ENCODE results near the gene LIFR. TPM values are rescaled to one million over a fixed set of nuclear protein-coding genes. Genes with fewer than 3 reads are reported as not detected.

Gene LIFR
- total and polyA plus RNA-seq, 3 donors from 2014 or later, result 19.7 to 63.9 (median 49.9) TPM

DNA sequence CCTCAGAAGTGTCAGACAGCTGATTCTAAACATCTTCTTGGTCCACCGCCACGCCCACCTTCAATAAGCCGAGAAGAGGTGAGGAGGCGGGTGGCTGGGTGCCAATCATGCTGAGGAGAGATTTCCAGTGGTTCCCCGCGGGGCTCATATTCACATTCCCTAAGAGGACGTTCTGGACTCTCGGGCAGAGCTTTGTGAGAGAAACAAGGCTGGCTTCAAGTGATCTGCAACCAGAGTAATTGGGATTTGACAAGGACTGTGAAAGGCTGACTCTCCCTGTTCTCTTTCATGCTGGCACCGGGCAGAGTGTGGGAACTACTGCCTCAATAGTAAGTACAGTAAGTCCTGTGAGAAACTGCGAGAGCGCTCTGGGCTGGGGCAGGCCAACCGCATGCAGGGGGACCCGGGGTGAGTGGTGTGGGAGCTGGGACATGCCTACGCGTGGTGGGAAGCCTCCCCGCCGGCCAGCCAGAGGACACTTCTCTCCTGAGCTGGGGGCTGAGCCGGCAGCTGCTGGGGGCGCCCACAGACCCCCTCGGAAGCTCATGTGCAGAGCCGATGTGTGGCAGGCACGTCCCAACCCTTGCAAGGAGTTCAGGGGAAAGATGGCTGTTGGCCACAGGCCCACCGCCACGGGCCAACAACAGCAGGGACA, 110.9 kb downstream of the LIFR start:
- TF ChIP-seq, protein P1, sequence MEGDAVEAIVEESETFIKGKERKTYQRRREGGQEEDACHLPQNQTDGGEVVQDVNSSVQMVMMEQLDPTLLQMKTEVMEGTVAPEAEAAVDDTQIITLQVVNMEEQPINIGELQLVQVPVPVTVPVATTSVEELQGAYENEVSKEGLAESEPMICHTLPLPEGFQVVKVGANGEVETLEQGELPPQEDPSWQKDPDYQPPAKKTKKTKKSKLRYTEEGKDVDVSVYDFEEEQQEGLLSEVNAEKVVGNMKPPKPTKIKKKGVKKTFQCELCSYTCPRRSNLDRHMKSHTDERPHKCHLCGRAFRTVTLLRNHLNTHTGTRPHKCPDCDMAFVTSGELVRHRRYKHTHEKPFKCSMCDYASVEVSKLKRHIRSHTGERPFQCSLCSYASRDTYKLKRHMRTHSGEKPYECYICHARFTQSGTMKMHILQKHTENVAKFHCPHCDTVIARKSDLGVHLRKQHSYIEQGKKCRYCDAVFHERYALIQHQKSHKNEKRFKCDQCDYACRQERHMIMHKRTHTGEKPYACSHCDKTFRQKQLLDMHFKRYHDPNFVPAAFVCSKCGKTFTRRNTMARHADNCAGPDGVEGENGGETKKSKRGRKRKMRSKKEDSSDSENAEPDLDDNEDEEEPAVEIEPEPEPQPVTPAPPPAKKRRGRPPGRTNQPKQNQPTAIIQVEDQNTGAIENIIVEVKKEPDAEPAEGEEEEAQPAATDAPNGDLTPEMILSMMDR (IDR thresholded peaks at IDR 0.05), result no peak
- TF ChIP-seq POLR2A (IDR thresholded peaks at IDR 0.05), result no peak
- intact Hi-C loops (cut with DNase I; ENCODE audit: low total_unique reads), result loop anchor here (10.0 kb wide), 2 partner anchors 219 to 359 kb away; no protein-coding TSS in a partner anchor
- no peaks in the 10 kb centered on the region for H3K36me3 ChIP-seq (ENCODE audit: low read depth, missing control alignments)
- 16 to 34% methylated on average over 10 to 24 of the region's 24 CpGs for WGBS, 2 donors
- DNase-seq, result peak; percentile 75
- no peaks in the 10 kb centered on the region for H3K27me3 ChIP-seq
- H3K4me1 ChIP-seq, result no peaks in the 10 kb centered on the region
- peak overlapping the region; percentile 62 to 65 for H3K4me3 ChIP-seq
- no peaks in the 10 kb centered on the region for H3K9me3 ChIP-seq
- H3K27ac ChIP-seq, result peak overlapping the region; percentile 66 to 87

DNA sequence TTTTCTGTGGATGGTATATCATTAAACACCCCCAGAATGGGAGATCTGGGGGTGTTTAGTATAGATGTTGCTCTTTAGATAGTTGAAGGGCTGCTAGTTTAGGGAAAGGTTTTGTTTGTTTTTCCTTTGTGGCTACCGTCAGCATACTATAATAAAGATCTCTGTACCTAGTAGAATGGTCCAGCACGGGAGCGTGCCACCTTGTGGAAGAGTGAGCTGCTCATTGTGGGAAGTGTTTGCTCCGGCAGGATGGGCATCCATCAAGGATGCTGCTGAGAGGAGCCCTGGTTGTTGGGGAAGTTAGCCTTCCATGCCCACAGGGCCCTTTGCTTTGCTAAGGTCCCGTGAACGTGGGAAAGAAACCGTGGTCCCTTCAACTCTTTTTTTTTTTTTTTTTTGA, 113.1 kb downstream of the LIFR start:
- Histone ChIP-seq H3K4me3 (no peak overlapping the region), H3K27me3 (no peaks in the 10 kb centered on the region), H3K4me1 (no peaks in the 10 kb centered on the region), H3K27ac (no peak overlapping the region), H3K36me3 (ENCODE audit: low read depth, missing control alignments) (no peaks in the 10 kb centered on the region), H3K9me3 (no peaks in the 10 kb centered on the region)
- intact Hi-C loops (cut with DNase I; ENCODE audit: low total_unique reads), result loop anchor here (10.0 kb wide), 2 partner anchors 221 to 361 kb away; no protein-coding TSS in a partner anchor
- DNase-seq, result no peak
- TF ChIP-seq, protein P1 (IDR thresholded peaks at IDR 0.05), result no peak
- TF ChIP-seq POLR2A (IDR thresholded peaks at IDR 0.05), result no peak
- WGBS, 2 donors, result 88 to 93% methylated on average over 7 of the region's 7 CpGs

DNA sequence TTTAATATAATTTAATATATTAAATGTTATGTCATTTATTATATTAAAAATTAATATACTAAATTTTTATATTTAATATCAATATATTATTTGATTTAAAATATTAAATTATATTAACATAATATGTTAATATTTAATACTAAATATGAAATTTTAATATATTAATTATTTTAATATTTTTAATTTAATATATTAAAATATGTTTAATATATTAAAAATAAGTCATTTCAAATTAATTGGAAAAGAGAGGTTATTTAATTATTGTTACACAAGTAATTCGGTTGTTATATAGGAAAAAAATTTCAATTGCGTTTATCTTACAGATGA, 114.2 kb downstream of the LIFR start:
- intact Hi-C loops (cut with DNase I; ENCODE audit: low total_unique reads), result loop anchor here (10.0 kb wide), 2 partner anchors 223 to 363 kb away; no protein-coding TSS in a partner anchor
- 80 to 85% methylated on average over 2 of the region's 2 CpGs for WGBS, 2 donors
- Histone ChIP-seq H3K4me1 (no peaks in the 10 kb centered on the region), H3K9me3 (no peaks in the 10 kb centered on the region), H3K27ac (no peak overlapping the region), H3K36me3 (ENCODE audit: low read depth, missing control alignments) (no peaks in the 10 kb centered on the region), H3K4me3 (no peak overlapping the region), H3K27me3 (no peaks in the 10 kb centered on the region)
- DNase-seq, result no peak
- TF ChIP-seq, protein P1 (IDR thresholded peaks at IDR 0.05), result no peak
- no peak for TF ChIP-seq POLR2A (IDR thresholded peaks at IDR 0.05)

DNA sequence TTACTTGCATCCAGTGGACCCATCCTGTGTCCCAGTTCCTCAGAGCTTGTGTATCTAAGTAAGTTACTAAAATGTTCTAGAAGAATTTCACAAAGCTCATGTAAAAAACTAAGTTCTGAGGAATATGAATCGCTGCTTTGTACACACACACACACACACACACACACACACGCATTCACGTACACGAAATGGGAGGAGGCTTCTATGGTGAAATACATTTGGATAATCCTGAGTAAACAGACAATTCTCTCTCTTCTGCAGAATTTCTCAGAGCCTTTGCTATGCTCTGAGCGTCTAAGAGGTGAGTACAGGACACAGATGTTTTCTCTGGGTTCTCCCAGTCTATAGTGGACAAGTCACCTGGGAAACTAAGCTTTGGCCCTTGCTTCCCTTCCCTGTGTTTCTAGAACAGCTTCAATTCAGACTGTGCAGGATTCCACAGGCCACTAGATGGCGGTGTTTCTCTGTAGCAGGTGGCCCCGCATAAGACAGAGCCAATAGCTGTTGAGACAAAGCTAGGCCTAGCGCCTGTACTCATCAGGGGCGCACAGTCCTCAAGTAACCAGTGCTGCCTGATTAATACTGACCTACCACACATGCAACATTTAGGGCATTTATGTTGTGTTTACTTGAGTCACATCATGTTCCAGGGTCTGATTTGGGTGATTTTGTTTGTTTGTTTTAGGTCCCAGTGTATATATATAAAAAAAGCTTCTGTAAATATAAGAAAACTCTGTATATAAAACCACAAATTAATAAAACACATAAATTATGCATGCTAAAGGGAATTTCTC, 114.8 kb downstream of the LIFR start:
- Histone ChIP-seq H3K36me3 (ENCODE audit: low read depth, missing control alignments) (no peaks in the 10 kb centered on the region), H3K9me3 (no peaks in the 10 kb centered on the region), H3K4me3 (no peak overlapping the region), H3K4me1 (no peaks in the 10 kb centered on the region), H3K27me3 (no peaks in the 10 kb centered on the region), H3K27ac (no peak overlapping the region)
- 35% methylated on average over 9 of the region's 9 CpGs for WGBS, 2 donors
- DNase-seq, result peak; percentile 96
- intact Hi-C loops (cut with DNase I; ENCODE audit: low total_unique reads), result loop anchor here (10.0 kb wide), 2 partner anchors 223 to 363 kb away; no protein-coding TSS in a partner anchor
- TF ChIP-seq POLR2A (IDR thresholded peaks at IDR 0.05), result no peak
- TF ChIP-seq, protein P1 (IDR thresholded peaks at IDR 0.05), result peak; percentile 91 to 96 (median 96)
